Activated naive CD8-positive, alpha-beta T cell treated with anti-CD3 and anti-CD28 coated beads, Interleukin-2, amount 10 ng/mL, durations not matched to agents 7 days and 5 days (primary cell): Measurements from ENCODE around the gene CHD6. TPM values are rescaled to one million over a fixed set of nuclear protein-coding genes. Genes with fewer than 3 reads are reported as not detected.

Source experiments
- ATAC-seq: fragments of 150-1000 bp; cut with Tn5 transposase; one replicate; pipeline ENCODE4 v1.10.0; 2021; ENCODE audit warnings: low read depth, moderate library complexity
- POLR2A ChIA-PET: fragments of 350-600 bp; sonication (Branson Sonifier 250); formaldehyde crosslinking; loops from one replicate; lab custom pipeline; 2021; ENCODE audit warnings: antibody characterized with exemption; lab: Charles Lee
- DNase-seq: peaks from one replicate; pipeline ENCODE4 v3.0.0; 2021
- H3K27ac Mint-ChIP-seq: one replicate; pipeline ENCODE4 v1.8.0; 2022; ENCODE audit warnings: mild to moderate bottlenecking, mixed read lengths
- H3K27me3 Mint-ChIP-seq: one replicate; pipeline ENCODE4 v1.8.0; 2022; ENCODE audit warnings: mild to moderate bottlenecking, moderate library complexity, mixed read lengths
- H3K36me3 Mint-ChIP-seq: one replicate; pipeline ENCODE4 v1.8.0; 2021; ENCODE audit warnings: mild to moderate bottlenecking, mixed read lengths
- H3K4me1 Mint-ChIP-seq: one replicate; pipeline ENCODE4 v1.8.0; 2021; ENCODE audit warnings: mixed read lengths
- H3K4me3 Mint-ChIP-seq: one replicate; pipeline ENCODE4 v1.8.0; 2022; ENCODE audit warnings: mild to moderate bottlenecking, moderate library complexity, mixed read lengths
- H3K9me3 Mint-ChIP-seq: one replicate; pipeline ENCODE4 v1.8.0; 2021; ENCODE audit warnings: mixed read lengths
- total RNA-seq, 2 experiments: library from RNA; stranded (reverse); gene quantifications; one replicate each; pipeline ENCODE4 v1.2.3, GENCODE V29; 2021

The CHD6 gene
- total RNA-seq, result 10 to 100 TPM; 48.2 to 58.9 TPM

- H3K4me3 Mint-ChIP-seq, result peak within 1 kb of the TSS; percentile 94
- H3K27ac Mint-ChIP-seq, result peak within 1 kb of the TSS; percentile 89
These were observed at the start of gene CHD6 for GRCh38 chr20:41617902-41618806. Gene CHD6, minus strand, starts transcription at chr20:41618377. Its CDS starts 67,040 bp downstream, at chr20:41551337.

GRCh38 chr20:41664584-41664983, 46.4 kb upstream of the CHD6 start:
- POLR2A ChIA-PET, result no interaction called here
- DNase-seq, result no peak
- no peaks in the 10 kb centered on the region for H3K9me3 Mint-ChIP-seq
- peaks cover 18% of the 10 kb centered on the region for H3K27me3 Mint-ChIP-seq
- no peaks in the 10 kb centered on the region for H3K36me3 Mint-ChIP-seq
- no peak overlapping the region for H3K4me3 Mint-ChIP-seq
- no peak overlapping the region for H3K27ac Mint-ChIP-seq
- peaks cover 3% of the 10 kb centered on the region for H3K4me1 Mint-ChIP-seq
- no peak for ATAC-seq

More at GRCh38 chr20:41617902-41618806, at the start of gene CHD6:
- DNase-seq (peak; percentile 98), ATAC-seq (peak; percentile 99)
- Mint-ChIP-seq H3K36me3 (peaks cover 2% of the 10 kb centered on the region), H3K27me3 (peaks cover 7% of the 10 kb centered on the region), H3K9me3 (no peaks in the 10 kb centered on the region), H3K4me1 (peaks cover 27% of the 10 kb centered on the region)
- POLR2A ChIA-PET, result interaction anchor here (0.6 to 1.4 kb wide), 8 partner anchors 9 to 1840 kb away, joined by 3 to 16 read pairs (median 4); no protein-coding TSS in a partner anchor

DNA sequence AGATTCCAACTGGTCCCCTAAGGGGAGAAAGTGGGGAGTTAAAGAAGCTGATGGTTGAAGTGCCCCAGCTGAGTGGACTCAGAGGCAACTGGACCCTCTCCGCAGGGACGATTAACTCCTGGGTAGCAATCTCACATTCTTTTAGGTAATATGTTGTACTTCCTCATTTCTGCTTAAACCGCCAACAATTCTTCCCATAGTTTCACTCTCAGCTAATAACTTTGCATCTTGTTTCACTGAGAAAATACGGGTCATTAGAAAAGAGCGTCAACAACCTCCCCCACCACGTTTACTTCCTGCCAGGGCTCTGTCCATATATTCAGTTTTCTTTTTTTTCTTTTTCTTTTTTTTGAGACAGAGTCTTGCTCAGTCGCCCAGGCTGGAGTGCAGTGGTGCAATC, 39.5 kb upstream of the CHD6 start:
- Mint-ChIP-seq H3K9me3 (no peaks in the 10 kb centered on the region), H3K4me1 (peaks cover 8% of the 10 kb centered on the region), H3K27ac (no peak overlapping the region), H3K27me3 (peaks cover 6% of the 10 kb centered on the region), H3K4me3 (no peak overlapping the region), H3K36me3 (no peaks in the 10 kb centered on the region)
- DNase-seq (no peak), ATAC-seq (no peak)
- POLR2A ChIA-PET, result no interaction called here

- Mint-ChIP-seq H3K27me3 (peaks cover 5% of the 10 kb centered on the region), H3K4me1 (peaks cover 8% of the 10 kb centered on the region), H3K4me3 (no peak overlapping the region), H3K9me3 (no peaks in the 10 kb centered on the region), H3K27ac (no peak overlapping the region), H3K36me3 (no peaks in the 10 kb centered on the region)
- no peak for DNase-seq
- POLR2A ChIA-PET, result no interaction called here
- ATAC-seq, result no peak
These were observed 37.9 kb upstream of the CHD6 start for GRCh38 chr20:41655962-41656618.

DNA sequence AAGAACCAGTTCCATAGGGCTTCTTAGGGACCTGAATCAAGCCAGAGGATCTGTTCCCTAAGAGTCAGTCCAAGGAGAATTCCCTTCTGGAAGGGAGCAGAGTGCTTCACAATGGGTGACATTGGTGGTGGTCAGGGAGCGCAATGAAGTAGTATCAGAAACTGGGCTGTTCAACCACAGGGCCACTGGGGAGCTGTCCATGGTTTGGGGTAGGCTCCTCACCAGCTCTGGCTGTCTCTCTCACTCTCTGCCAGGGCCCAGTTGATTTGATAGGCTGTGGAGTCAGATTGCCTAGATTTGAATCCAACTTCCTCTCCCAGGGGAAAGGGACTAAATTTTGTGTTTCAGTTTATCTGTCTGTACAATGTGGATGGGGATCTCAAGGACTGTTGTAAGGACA, 36.7 kb upstream of the CHD6 start:
- POLR2A ChIA-PET, result no interaction called here
- ATAC-seq, result no peak
- DNase-seq, result no peak
- H3K4me3 Mint-ChIP-seq, result no peak overlapping the region
- no peaks in the 10 kb centered on the region for H3K36me3 Mint-ChIP-seq
- H3K4me1 Mint-ChIP-seq, result peaks cover 8% of the 10 kb centered on the region
- peaks cover 9% of the 10 kb centered on the region for H3K27me3 Mint-ChIP-seq
- no peaks in the 10 kb centered on the region for H3K9me3 Mint-ChIP-seq
- H3K27ac Mint-ChIP-seq, result no peak overlapping the region

DNA sequence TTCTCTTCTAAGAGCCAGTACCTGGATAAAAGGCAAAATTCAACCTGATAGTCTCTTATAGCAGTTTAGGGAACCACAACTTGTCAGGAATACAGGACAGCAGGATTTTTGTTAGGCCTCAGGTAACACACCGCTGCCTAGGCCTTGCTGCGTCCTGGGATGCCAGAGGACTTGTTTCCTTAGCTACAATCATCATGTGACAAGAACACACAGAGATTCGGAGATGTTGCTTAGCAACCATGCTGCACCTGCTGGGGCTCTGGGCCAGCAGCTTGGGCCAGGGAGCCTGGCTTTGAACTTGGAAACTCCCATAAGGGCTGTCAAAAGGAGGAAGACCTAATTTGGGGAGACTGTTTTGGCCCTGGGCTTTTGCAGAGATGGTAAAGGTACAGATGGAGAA, 36.1 kb upstream of the CHD6 start:
- H3K36me3 Mint-ChIP-seq, result no peaks in the 10 kb centered on the region
- H3K4me3 Mint-ChIP-seq, result no peak overlapping the region
- no peaks in the 10 kb centered on the region for H3K9me3 Mint-ChIP-seq
- H3K27ac Mint-ChIP-seq, result no peak overlapping the region
- H3K4me1 Mint-ChIP-seq, result peaks cover 2% of the 10 kb centered on the region
- DNase-seq, result no peak
- ATAC-seq, result no peak
- POLR2A ChIA-PET, result no interaction called here
- H3K27me3 Mint-ChIP-seq, result peaks cover 12% of the 10 kb centered on the region

- no peak overlapping the region for H3K27ac Mint-ChIP-seq
- H3K4me3 Mint-ChIP-seq, result no peak overlapping the region
- H3K4me1 Mint-ChIP-seq, result no peaks in the 10 kb centered on the region
- POLR2A ChIA-PET, result no interaction called here
- ATAC-seq (no peak), DNase-seq (no peak)
- H3K27me3 Mint-ChIP-seq, result peaks cover 15% of the 10 kb centered on the region
- no peaks in the 10 kb centered on the region for H3K9me3 Mint-ChIP-seq
- H3K36me3 Mint-ChIP-seq, result no peaks in the 10 kb centered on the region
These were observed 32.2 kb upstream of the CHD6 start for GRCh38 chr20:41650231-41650948.

DNA sequence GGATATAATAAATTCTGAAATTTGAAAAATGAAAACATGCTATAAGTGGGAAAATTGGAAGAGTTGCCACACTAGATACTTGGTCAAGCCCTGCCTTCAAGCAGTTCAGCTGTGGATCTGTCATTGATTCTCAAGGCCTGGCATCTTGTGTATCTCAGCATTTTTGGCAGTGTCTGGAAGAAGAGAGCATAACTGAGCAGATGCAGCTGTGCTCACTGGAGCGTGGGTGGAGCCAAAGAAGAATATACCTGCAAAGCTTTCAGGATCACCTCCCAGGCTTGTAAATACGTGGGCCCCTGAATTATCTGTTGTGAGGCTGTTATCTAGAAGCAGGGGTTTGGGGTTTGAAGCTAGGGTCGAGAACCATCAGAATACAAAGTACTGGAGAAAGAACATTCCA, 31.3 kb upstream of the CHD6 start:
- Mint-ChIP-seq H3K4me1 (no peaks in the 10 kb centered on the region), H3K4me3 (no peak overlapping the region)
- POLR2A ChIA-PET, result no interaction called here

GRCh38 chr20:41645372-41645771, 27.2 kb upstream of the CHD6 start:
- Mint-ChIP-seq H3K4me1 (no peaks in the 10 kb centered on the region), H3K9me3 (no peaks in the 10 kb centered on the region)
- POLR2A ChIA-PET, result no interaction called here

More for the DNA sequence above, 31.3 kb upstream of the CHD6 start:
- DNase-seq (no peak), ATAC-seq (no peak)
- Mint-ChIP-seq H3K27me3 (peaks cover 15% of the 10 kb centered on the region), H3K27ac (no peak overlapping the region), H3K9me3 (no peaks in the 10 kb centered on the region), H3K36me3 (no peaks in the 10 kb centered on the region)

GRCh38 chr20:41643504-41643938, 25.3 kb upstream of the CHD6 start:
- no peak overlapping the region for H3K4me3 Mint-ChIP-seq
- no peaks in the 10 kb centered on the region for H3K36me3 Mint-ChIP-seq

More at GRCh38 chr20:41645372-41645771, 27.2 kb upstream of the CHD6 start:
- H3K36me3 Mint-ChIP-seq, result no peaks in the 10 kb centered on the region
- no peak overlapping the region for H3K4me3 Mint-ChIP-seq
- peaks cover 19% of the 10 kb centered on the region for H3K27me3 Mint-ChIP-seq
- no peak overlapping the region for H3K27ac Mint-ChIP-seq
- ATAC-seq, result no peak
- DNase-seq, result no peak

GRCh38 chr20:41639630-41640029, 21.5 kb upstream of the CHD6 start:
- Mint-ChIP-seq H3K27me3 (peaks cover 11% of the 10 kb centered on the region), H3K9me3 (no peaks in the 10 kb centered on the region), H3K4me1 (no peaks in the 10 kb centered on the region), H3K4me3 (no peak overlapping the region), H3K27ac (no peak overlapping the region), H3K36me3 (no peaks in the 10 kb centered on the region)
- DNase-seq (no peak), ATAC-seq (no peak)
- POLR2A ChIA-PET, result no interaction called here

More at GRCh38 chr20:41643504-41643938, 25.3 kb upstream of the CHD6 start:
- H3K27me3 Mint-ChIP-seq, result peaks cover 16% of the 10 kb centered on the region
- H3K4me1 Mint-ChIP-seq, result no peaks in the 10 kb centered on the region
- no peaks in the 10 kb centered on the region for H3K9me3 Mint-ChIP-seq
- no peak for ATAC-seq
- POLR2A ChIA-PET, result no interaction called here
- H3K27ac Mint-ChIP-seq, result no peak overlapping the region
- no peak for DNase-seq

- Mint-ChIP-seq H3K27me3 (peaks cover 13% of the 10 kb centered on the region), H3K36me3 (no peaks in the 10 kb centered on the region), H3K9me3 (no peaks in the 10 kb centered on the region), H3K27ac (no peak overlapping the region), H3K4me1 (no peaks in the 10 kb centered on the region), H3K4me3 (no peak overlapping the region)
- no peak for ATAC-seq
- DNase-seq, result no peak
- POLR2A ChIA-PET, result no interaction called here
These were observed 20.3 kb upstream of the CHD6 start for GRCh38 chr20:41638456-41638855.

DNA sequence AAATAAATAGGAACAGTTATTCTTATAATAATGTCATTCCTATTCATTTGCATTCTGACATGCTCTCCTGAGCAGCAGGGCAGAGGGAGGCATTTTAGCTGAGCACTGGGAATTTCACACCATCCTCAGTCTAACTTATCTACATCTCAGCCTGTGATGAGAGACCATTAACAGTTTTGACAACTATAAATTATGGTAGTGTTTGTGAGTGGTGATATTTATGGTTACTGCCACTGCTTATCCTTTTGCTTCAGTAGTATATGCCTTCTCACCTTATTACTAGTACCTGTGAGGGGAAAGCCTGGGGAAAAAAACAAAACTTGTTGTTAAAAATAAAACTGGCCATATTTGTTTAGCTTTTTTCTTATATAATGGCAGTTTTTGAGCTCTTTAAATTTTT, 17.0 kb upstream of the CHD6 start:
- Mint-ChIP-seq H3K36me3 (no peaks in the 10 kb centered on the region), H3K4me1 (peaks cover 1% of the 10 kb centered on the region), H3K9me3 (no peaks in the 10 kb centered on the region), H3K27ac (no peak overlapping the region), H3K27me3 (peaks cover 4% of the 10 kb centered on the region), H3K4me3 (no peak overlapping the region)
- ATAC-seq, result no peak
- no peak for DNase-seq
- POLR2A ChIA-PET, result no interaction called here
